Measurements from ENCODE around the gene OR51Q1.

The OR51Q1 gene

GRCh38 chr11:5398936-5399335 lies 23.0 kb upstream of the OR51Q1 start:
- TF ChIP-seq CTCF (IDR thresholded peaks at IDR 0.05; ENCODE audit: low read depth, low read length) = no peak
- no peak for DNase-seq (ENCODE audit: low read depth, low spot score)
- no peak overlapping the region for H3K4me3 ChIP-seq (ENCODE audit: low read depth, low read length)
- in situ Hi-C loops (cut with HindIII; ENCODE audit: low sequenced_read_pairs) = no loop called here

- H3K4me3 ChIP-seq (ENCODE audit: low read depth, low read length) = no peak overlapping the region
- no peak for TF ChIP-seq CTCF (IDR thresholded peaks at IDR 0.05; ENCODE audit: low read depth, low read length)
- in situ Hi-C loops (cut with HindIII; ENCODE audit: low sequenced_read_pairs) = no loop called here
Measured at GRCh38 chr11:5405173-5405572, 16.7 kb upstream of the OR51Q1 start.

GRCh38 chr11:5420993-5421392 lies 918 bp upstream of the OR51Q1 start:
- DNase-seq (ENCODE audit: low read depth, low spot score) = no peak
- no peak for TF ChIP-seq CTCF (IDR thresholded peaks at IDR 0.05; ENCODE audit: low read depth, low read length)
- no peak overlapping the region for H3K4me3 ChIP-seq (ENCODE audit: low read depth, low read length)
- in situ Hi-C loops (cut with HindIII; ENCODE audit: low sequenced_read_pairs) = no loop called here

More at GRCh38 chr11:5405173-5405572, 16.7 kb upstream of the OR51Q1 start:
- DNase-seq (ENCODE audit: low read depth, low spot score) = no peak

GRCh38 chr11:5423131-5423530 lies 1.2 kb downstream of the OR51Q1 start:
- no peak for TF ChIP-seq CTCF (IDR thresholded peaks at IDR 0.05; ENCODE audit: low read depth, low read length)
- in situ Hi-C loops (cut with HindIII; ENCODE audit: low sequenced_read_pairs) = no loop called here
- no peak for DNase-seq (ENCODE audit: low read depth, low spot score)
- no peak overlapping the region for H3K4me3 ChIP-seq (ENCODE audit: low read depth, low read length)

GRCh38 chr11:5441414-5441813 lies 19.5 kb downstream of the OR51Q1 start, which contains the start of gene OR51I1:
TSS of gene OR51I1 (minus strand) at chr11:5441514. CDS start at chr11:5441514, 0 bp downstream.
- no peak within 1 kb of the TSS for H3K4me3 ChIP-seq (ENCODE audit: low read depth, low read length)
- no peak for TF ChIP-seq CTCF (IDR thresholded peaks at IDR 0.05; ENCODE audit: low read depth, low read length)
- no peak for DNase-seq (ENCODE audit: low read depth, low spot score)
- in situ Hi-C loops (cut with HindIII; ENCODE audit: low sequenced_read_pairs) = no loop called here

- in situ Hi-C loops (cut with HindIII; ENCODE audit: low sequenced_read_pairs) = no loop called here
- H3K4me3 ChIP-seq (ENCODE audit: low read depth, low read length) = no peak overlapping the region
- TF ChIP-seq CTCF (IDR thresholded peaks at IDR 0.05; ENCODE audit: low read depth, low read length) = no peak
- DNase-seq (ENCODE audit: low read depth, low spot score) = no peak
Measured at GRCh38 chr11:5443835-5444393, 22.0 kb downstream of the OR51Q1 start.

Data from astrocyte of the spinal cord (primary cell).